Parathyroid adenoma (tissue), 2 donors: ENCODE measurements around the gene DIAPH3.

ENCODE experiments used
- H2AFZ ChIP-seq: fragments of 300-600 bp; sonication (generic); one replicate; pipeline ENCODE4 v1.7.0; 2017; ENCODE audit warnings: antibody characterized with exemption, mild to moderate bottlenecking
- H3K27ac ChIP-seq: fragments of 300-600 bp; sonication (generic); one replicate; pipeline ENCODE4 v1.7.0; 2017
- H3K27me3 ChIP-seq: fragments of 300-600 bp; sonication (generic); one replicate; pipeline ENCODE4 v1.7.0; 2017; ENCODE audit warnings: low read length; ENCODE audit not compliant: control insufficient read depth, insufficient read depth
- H3K36me3 ChIP-seq: fragments of 300-600 bp; sonication (generic); one replicate; pipeline ENCODE4 v1.7.0; 2017; ENCODE audit warnings: low read length; ENCODE audit not compliant: control insufficient read depth, insufficient read depth
- H3K4me1 ChIP-seq: fragments of 300-600 bp; sonication (generic); one replicate; pipeline ENCODE4 v1.7.0; 2017; ENCODE audit warnings: control low read depth
- H3K4me2 ChIP-seq: fragments of 300-600 bp; sonication (generic); one replicate; pipeline ENCODE4 v1.7.0; 2017; ENCODE audit warnings: low read length
- H3K4me3 ChIP-seq: fragments of 300-600 bp; sonication (generic); one replicate; pipeline ENCODE4 v1.7.0; 2017; ENCODE audit warnings: low read depth, low read length
- H3K79me2 ChIP-seq: fragments of 300-600 bp; sonication (generic); one replicate; pipeline ENCODE4 v1.7.0; 2017; ENCODE audit warnings: control low read depth
- H3K9ac ChIP-seq: fragments of 300-600 bp; sonication (generic); one replicate; pipeline ENCODE4 v1.7.0; 2017; ENCODE audit warnings: mild to moderate bottlenecking
- H3K9me3 ChIP-seq: fragments of 300-600 bp; sonication (generic); one replicate; pipeline ENCODE4 v1.7.0; 2017; ENCODE audit warnings: low read length; ENCODE audit not compliant: control insufficient read depth
- TF ChIP-seq, protein P1 (sequence below): fragments of 300-600 bp; sonication (generic); IDR thresholded peaks from one replicate; pipeline ENCODE4 v1.7.0; 2017; ENCODE audit warnings: antibody characterized with exemption, mild to moderate bottlenecking
- donor health status: primary hyperparathyroidism.

Gene DIAPH3

GRCh38 chr13:59873856-59874255, 289.9 kb downstream of the DIAPH3 start:
- Histone ChIP-seq H3K36me3 (no peaks in the 10 kb centered on the region), H3K9me3 (no peaks in the 10 kb centered on the region), H3K4me1 (no peaks in the 10 kb centered on the region), H3K27me3 (no peaks in the 10 kb centered on the region), H2AFZ (no peak overlapping the region), H3K27ac (no peak overlapping the region), H3K79me2 (no peaks in the 10 kb centered on the region), H3K9ac (no peak overlapping the region), H3K4me2 (no peak overlapping the region), H3K4me3 (no peak overlapping the region)
- TF ChIP-seq, protein P1, sequence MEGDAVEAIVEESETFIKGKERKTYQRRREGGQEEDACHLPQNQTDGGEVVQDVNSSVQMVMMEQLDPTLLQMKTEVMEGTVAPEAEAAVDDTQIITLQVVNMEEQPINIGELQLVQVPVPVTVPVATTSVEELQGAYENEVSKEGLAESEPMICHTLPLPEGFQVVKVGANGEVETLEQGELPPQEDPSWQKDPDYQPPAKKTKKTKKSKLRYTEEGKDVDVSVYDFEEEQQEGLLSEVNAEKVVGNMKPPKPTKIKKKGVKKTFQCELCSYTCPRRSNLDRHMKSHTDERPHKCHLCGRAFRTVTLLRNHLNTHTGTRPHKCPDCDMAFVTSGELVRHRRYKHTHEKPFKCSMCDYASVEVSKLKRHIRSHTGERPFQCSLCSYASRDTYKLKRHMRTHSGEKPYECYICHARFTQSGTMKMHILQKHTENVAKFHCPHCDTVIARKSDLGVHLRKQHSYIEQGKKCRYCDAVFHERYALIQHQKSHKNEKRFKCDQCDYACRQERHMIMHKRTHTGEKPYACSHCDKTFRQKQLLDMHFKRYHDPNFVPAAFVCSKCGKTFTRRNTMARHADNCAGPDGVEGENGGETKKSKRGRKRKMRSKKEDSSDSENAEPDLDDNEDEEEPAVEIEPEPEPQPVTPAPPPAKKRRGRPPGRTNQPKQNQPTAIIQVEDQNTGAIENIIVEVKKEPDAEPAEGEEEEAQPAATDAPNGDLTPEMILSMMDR: no peak

DNA sequence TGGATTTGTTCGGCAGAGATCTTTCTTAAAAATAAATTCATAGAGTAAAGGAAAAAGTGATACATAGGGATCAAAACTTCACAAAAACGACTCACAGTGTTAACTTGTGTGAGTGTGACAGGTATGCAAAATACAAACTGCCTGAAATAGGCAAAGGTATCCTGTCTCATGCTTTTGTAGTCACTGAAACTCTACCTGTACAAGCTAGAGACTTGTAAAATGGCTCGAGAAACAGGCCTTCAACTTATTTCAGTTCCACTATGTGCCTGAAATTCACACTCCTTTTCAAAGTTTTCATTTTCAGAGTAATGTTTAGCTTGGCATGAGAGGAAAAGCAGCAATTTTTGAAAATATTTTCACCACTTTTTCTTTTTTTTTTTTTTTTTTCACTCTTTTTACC, 290.4 kb downstream of the DIAPH3 start:
- TF ChIP-seq, protein P1: no peak
- Histone ChIP-seq H2AFZ (no peak overlapping the region), H3K36me3 (no peaks in the 10 kb centered on the region), H3K27me3 (no peaks in the 10 kb centered on the region), H3K4me2 (no peak overlapping the region), H3K4me1 (no peaks in the 10 kb centered on the region), H3K9me3 (no peaks in the 10 kb centered on the region), H3K79me2 (no peaks in the 10 kb centered on the region), H3K9ac (no peak overlapping the region), H3K4me3 (no peak overlapping the region), H3K27ac (no peak overlapping the region)

- TF ChIP-seq, protein P1: no peak
- no peak overlapping the region for H3K4me3 ChIP-seq
- no peaks in the 10 kb centered on the region for H3K4me1 ChIP-seq
- no peak overlapping the region for H3K4me2 ChIP-seq
- no peaks in the 10 kb centered on the region for H3K9me3 ChIP-seq
- no peaks in the 10 kb centered on the region for H3K79me2 ChIP-seq
- no peak overlapping the region for H3K9ac ChIP-seq
- no peak overlapping the region for H3K27ac ChIP-seq
- no peaks in the 10 kb centered on the region for H3K27me3 ChIP-seq
- H3K36me3 ChIP-seq: no peaks in the 10 kb centered on the region
- H2AFZ ChIP-seq: no peak overlapping the region
Observed at GRCh38 chr13:59867867-59868266, 295.9 kb downstream of the DIAPH3 start.

GRCh38 chr13:59865398-59865797, 298.3 kb downstream of the DIAPH3 start:
- Histone ChIP-seq H3K4me3 (no peak overlapping the region), H2AFZ (no peak overlapping the region), H3K27me3 (no peaks in the 10 kb centered on the region), H3K36me3 (no peaks in the 10 kb centered on the region), H3K4me1 (no peaks in the 10 kb centered on the region), H3K79me2 (no peaks in the 10 kb centered on the region), H3K9me3 (no peaks in the 10 kb centered on the region), H3K9ac (no peak overlapping the region), H3K4me2 (no peak overlapping the region), H3K27ac (no peak overlapping the region)
- TF ChIP-seq, protein P1: no peak

DNA sequence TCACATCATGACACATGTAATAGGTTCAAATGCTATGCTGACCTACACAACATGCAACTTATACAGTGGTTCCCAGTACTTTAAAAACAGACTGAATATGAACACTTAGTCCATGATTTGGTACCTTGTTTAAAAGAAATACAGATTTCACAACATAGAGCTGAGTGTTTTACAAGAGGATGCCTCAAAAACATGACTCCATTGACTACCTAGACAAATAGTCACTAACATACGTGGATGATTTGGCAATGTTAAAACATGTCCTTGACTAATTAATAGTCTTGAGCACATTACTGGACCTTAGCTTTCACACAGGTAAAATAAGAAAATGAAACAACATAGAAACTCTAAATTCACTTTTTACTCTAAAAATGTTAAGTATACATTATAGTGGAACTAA, 300.1 kb downstream of the DIAPH3 start:
- TF ChIP-seq, protein P1: no peak
- H3K9ac ChIP-seq: no peak overlapping the region
- no peak overlapping the region for H3K27ac ChIP-seq
- no peaks in the 10 kb centered on the region for H3K36me3 ChIP-seq
- H3K4me3 ChIP-seq: no peak overlapping the region
- no peaks in the 10 kb centered on the region for H3K27me3 ChIP-seq
- no peaks in the 10 kb centered on the region for H3K4me1 ChIP-seq
- H3K9me3 ChIP-seq: no peaks in the 10 kb centered on the region
- no peak overlapping the region for H3K4me2 ChIP-seq
- H3K79me2 ChIP-seq: no peaks in the 10 kb centered on the region
- H2AFZ ChIP-seq: no peak overlapping the region
